Activated CD8-positive, alpha-beta T cell treated with anti-CD3 and anti-CD28 coated beads for 36 hours (primary cell): Measurements from ENCODE around the gene COL6A1. TPM values are rescaled to one million over a fixed set of nuclear protein-coding genes. Genes with fewer than 3 reads are reported as not detected.

Source experiments
- ATAC-seq: fragments of 200-7000 bp; cut with Tn5 transposase; one replicate; pipeline ENCODE4 v1.10.0; 2021; ENCODE audit warnings: mild to moderate bottlenecking, moderate library complexity
- CTCF ChIA-PET: fragments of 350-600 bp; sonication (Branson Sonifier 250); formaldehyde crosslinking; loops from one replicate; lab custom pipeline; 2021; ENCODE audit warnings: antibody characterized with exemption; lab: Charles Lee
- POLR2A ChIA-PET: fragments of 350-600 bp; sonication (Branson Sonifier 250); formaldehyde crosslinking; loops from one replicate; lab custom pipeline; 2021; ENCODE audit warnings: antibody characterized with exemption; lab: Charles Lee
- DNase-seq: peaks from one replicate; pipeline ENCODE4 v3.0.0-alpha.2; 2020
- H3K27ac Mint-ChIP-seq: one replicate; pipeline ENCODE4 v1.8.0; 2021; ENCODE audit warnings: mild to moderate bottlenecking, mixed read lengths
- H3K27me3 Mint-ChIP-seq: one replicate; pipeline ENCODE4 v1.8.0; 2021; ENCODE audit warnings: mixed read lengths
- H3K36me3 Mint-ChIP-seq: one replicate; pipeline ENCODE4 v1.8.0; 2021; ENCODE audit warnings: low read depth, mixed read lengths
- H3K4me1 Mint-ChIP-seq: one replicate; pipeline ENCODE4 v1.8.0; 2021; ENCODE audit warnings: low read depth, mixed read lengths
- H3K4me3 Mint-ChIP-seq: one replicate; pipeline ENCODE4 v1.8.0; 2021; ENCODE audit warnings: mild to moderate bottlenecking, moderate library complexity, mixed read lengths
- H3K9me3 Mint-ChIP-seq: one replicate; pipeline ENCODE4 v1.8.0; 2021; ENCODE audit warnings: mixed read lengths
- CTCF ChIP-seq: fragments of 200-600 bp; IDR thresholded peaks from one replicate; pipeline ENCODE4 v1.8.0; 2022; ENCODE audit warnings: antibody characterized with exemption, mild to moderate bottlenecking
- intact Hi-C: fragments of 100-400 bp; cut with micrococcal nuclease; formaldehyde crosslinking; loops from one replicate; pipeline ENCODE4 v1.10.0; 2022
- total RNA-seq, 2 experiments: library from RNA; stranded (reverse); gene quantifications; one replicate each; pipeline ENCODE4 v1.2.3, GENCODE V29; 2021

Gene COL6A1
- total RNA-seq, 2 experiments from 2014 or later = 4.1 to 5.2 TPM

- peaks cover 2% of the 10 kb centered on the region for H3K9me3 Mint-ChIP-seq
- H3K4me3 Mint-ChIP-seq = no peak overlapping the region
- intact Hi-C loops = no loop called here
- H3K27ac Mint-ChIP-seq = no peak overlapping the region
- CTCF ChIA-PET = no interaction called here
- no peaks in the 10 kb centered on the region for H3K36me3 Mint-ChIP-seq
- peaks cover 20% of the 10 kb centered on the region for H3K4me1 Mint-ChIP-seq
- POLR2A ChIA-PET = no interaction called here
- no peak for TF ChIP-seq CTCF
- DNase-seq (no peak), ATAC-seq (no peak)
- peaks cover 5% of the 10 kb centered on the region for H3K27me3 Mint-ChIP-seq
Observed at GRCh38 chr21:46048926-46049889, 67.6 kb downstream of the COL6A1 start.

GRCh38 chr21:46049890-46050667, 68.5 kb downstream of the COL6A1 start:
- ATAC-seq (no peak), DNase-seq (no peak)
- POLR2A ChIA-PET = no interaction called here
- intact Hi-C loops = loop anchor here (10.0 kb wide), 1 partner anchor 75 kb away; no protein-coding TSS in a partner anchor
- no peaks in the 10 kb centered on the region for H3K36me3 Mint-ChIP-seq
- no peak overlapping the region for H3K4me3 Mint-ChIP-seq
- TF ChIP-seq CTCF = no peak
- peaks cover 5% of the 10 kb centered on the region for H3K27me3 Mint-ChIP-seq
- CTCF ChIA-PET = no interaction called here
- H3K27ac Mint-ChIP-seq = no peak overlapping the region
- H3K9me3 Mint-ChIP-seq = peaks cover 2% of the 10 kb centered on the region
- peaks cover 24% of the 10 kb centered on the region for H3K4me1 Mint-ChIP-seq

DNA sequence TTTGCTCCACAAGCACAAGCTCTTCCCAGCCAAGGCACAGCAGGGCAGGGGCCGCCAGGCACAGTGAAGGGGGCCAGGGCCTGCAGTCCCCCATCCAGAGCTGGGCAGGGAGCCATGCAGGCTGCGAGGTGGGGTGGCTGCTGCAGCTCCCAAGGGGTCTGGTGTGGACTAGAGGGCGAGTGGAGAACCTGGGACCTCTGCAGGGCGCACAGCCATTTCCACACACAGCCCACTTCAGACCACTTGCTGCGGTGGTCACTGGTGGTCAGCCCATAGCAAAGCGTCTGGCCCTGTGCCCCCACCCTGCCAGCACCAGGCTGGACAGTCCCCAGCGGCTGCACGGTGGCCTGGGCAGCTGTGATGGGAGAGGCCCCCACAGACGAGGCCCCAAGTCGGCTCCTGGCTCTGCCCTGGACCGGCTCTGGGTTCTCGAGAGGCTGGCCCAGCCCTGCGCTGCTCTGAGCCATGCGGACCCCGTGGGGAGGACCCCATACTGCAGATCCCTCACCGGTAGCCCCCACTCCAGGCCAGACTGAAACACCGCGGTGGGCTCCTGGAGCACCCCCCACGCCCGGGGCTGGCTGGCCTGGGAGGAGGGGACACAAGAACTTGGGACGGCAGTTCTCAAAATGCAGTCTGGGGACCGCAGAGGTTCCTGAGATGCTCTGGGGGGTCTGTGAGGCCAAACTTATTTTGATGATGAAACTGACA, 69.3 kb downstream of the COL6A1 start:
- peaks cover 5% of the 10 kb centered on the region for H3K27me3 Mint-ChIP-seq
- intact Hi-C loops = loop anchor here (10.0 kb wide), 1 partner anchor 76 kb away; no protein-coding TSS in a partner anchor
- POLR2A ChIA-PET = no interaction called here
- CTCF ChIA-PET = no interaction called here
- DNase-seq (no peak), ATAC-seq (no peak)
- H3K27ac Mint-ChIP-seq = no peak overlapping the region
- H3K36me3 Mint-ChIP-seq = no peaks in the 10 kb centered on the region
- no peak overlapping the region for H3K4me3 Mint-ChIP-seq
- H3K9me3 Mint-ChIP-seq = peaks cover 2% of the 10 kb centered on the region
- peaks cover 24% of the 10 kb centered on the region for H3K4me1 Mint-ChIP-seq
- no peak for TF ChIP-seq CTCF

DNA sequence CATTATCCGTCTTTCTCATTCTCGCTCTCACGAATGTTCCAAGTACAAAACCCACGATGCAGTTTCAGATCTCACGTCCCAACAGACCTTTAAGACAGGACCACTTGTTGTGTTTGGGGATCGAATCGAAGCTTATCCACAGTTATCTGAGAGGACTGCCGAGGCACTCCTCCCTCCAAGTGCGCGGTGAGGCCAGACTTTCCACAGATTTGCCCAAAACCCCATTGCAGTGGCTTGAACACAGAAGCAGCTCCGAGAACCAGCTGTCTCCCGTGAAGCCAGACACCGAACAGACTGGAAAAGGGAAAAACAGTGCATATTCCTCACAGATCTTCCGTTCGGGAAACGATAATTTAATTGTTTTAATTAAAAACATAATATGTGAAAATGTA, 69.8 kb downstream of the COL6A1 start:
- POLR2A ChIA-PET = no interaction called here
- ATAC-seq = no peak
- CTCF ChIA-PET = no interaction called here

More for the DNA sequence above, 69.8 kb downstream of the COL6A1 start:
- no peak overlapping the region for H3K4me3 Mint-ChIP-seq
- TF ChIP-seq CTCF = no peak
- H3K36me3 Mint-ChIP-seq = no peaks in the 10 kb centered on the region
- intact Hi-C loops = loop anchor here (10.0 kb wide), 1 partner anchor 77 kb away; no protein-coding TSS in a partner anchor
- peaks cover 2% of the 10 kb centered on the region for H3K9me3 Mint-ChIP-seq
- DNase-seq = no peak
- H3K27me3 Mint-ChIP-seq = peaks cover 6% of the 10 kb centered on the region
- H3K27ac Mint-ChIP-seq = no peak overlapping the region
- peaks cover 29% of the 10 kb centered on the region for H3K4me1 Mint-ChIP-seq
